HG03095 (cell line): ENCODE measurements around the gene ERC2.
"Not testable (repeated sequence)": the region's sequence is repeated elsewhere in the genome, so short reads cannot be mapped to it uniquely, and the experiment has no call there.

Experiments used
- ATAC-seq: cut with Tn5 transposase; IDR thresholded peaks from one replicate; pipeline ENCODE4 v1.9.1; 2021; ENCODE audit warnings: moderate library complexity; ENCODE audit not compliant: unreplicated experiment

Gene ERC2

DNA sequence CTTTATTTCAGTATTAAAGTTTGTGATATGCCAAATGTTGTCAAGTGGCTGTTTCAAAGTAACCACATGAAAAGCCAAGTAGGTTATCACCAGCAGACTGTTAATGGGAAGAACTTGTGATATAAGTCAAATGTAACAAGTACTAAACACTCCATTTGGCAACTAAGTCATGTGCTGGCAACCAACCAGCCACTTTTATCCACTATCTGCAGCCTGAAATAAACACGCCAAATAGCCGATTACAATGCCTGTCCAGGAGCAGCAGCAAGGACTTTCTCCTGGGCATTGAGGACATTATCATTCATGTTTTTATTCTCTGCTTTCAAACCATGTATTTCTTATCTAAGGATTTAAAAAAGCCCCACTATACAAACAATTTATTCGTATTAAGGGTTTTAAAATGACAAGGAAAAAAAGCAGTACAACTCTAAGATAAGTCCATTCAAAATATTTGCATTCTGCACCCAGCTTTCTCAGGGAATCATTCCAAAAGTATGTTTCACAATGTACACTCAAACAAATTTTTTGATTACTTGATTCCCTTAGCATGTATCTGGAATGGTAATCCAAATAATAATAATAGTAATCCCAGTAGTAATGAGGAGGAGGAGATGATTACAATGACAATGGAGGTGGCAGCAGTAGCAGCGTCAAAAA, 448.6 kb downstream of the ERC2 start:
- ATAC-seq: no peak

DNA sequence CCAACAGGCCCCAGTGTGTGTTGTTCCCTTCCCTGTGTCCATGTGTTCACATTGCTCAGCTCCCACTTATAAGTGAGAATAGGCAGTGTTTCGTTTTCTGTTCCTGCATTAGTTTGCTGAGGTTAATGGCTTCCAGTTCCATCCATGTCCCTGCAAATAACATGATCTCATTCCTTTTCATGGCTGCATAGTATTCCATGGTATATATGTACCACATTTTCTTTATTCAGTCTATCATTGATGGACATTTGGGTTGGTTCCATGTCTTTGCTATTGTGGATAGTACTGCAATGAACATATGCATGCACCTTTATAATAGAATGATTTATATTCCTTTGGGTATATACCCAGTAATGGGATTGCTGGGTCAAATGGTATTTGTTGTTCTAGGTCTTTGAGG, 452.9 kb downstream of the ERC2 start:
- not testable (repeated sequence) for ATAC-seq

DNA sequence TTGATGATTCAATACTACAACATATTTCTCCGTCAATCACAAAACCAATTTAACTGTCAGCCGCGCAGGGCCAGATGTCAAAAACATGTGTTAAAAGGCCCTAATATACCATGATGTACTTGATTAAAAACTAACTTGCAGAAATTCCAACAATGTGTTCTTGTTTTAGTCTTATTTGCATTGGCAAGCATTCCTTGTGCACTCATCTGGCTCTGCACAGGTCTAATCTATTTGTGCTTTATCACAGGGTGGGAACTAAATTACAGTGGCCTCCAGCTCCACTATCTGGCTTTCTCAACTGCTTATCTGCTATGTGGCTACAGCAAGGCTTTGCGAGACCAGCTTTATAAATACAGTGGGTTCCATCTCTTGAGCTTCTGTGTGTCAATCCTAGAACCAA, 455.5 kb downstream of the ERC2 start:
- no peak for ATAC-seq

DNA sequence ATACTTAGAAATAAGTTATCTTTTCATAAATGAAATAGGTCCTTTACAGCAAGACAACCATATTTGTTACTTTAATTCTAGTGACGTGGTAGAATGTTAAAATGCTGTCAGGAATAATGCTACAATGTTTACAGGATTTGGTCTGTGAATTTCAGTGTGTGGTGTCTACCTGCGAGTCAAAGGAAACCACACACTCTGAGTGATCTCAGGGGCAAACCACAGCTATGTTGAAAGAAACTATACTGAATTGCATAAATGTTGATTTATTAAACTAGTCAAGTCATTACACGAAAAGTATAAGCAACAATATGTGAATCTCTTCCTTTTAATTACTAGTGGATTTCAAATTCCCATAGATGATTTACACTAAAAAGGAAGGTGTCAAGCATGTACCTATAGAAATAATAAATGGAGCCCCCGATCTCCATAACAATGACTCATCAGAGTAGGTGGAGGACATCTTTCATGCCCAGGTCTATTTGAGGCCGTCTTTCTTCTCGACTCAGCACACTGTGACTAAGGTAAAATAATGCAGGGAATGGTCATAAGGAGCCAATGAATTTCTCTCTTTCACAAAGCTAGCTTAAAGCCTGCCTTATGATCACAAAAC, 463.0 kb downstream of the ERC2 start:
- ATAC-seq: no peak

DNA sequence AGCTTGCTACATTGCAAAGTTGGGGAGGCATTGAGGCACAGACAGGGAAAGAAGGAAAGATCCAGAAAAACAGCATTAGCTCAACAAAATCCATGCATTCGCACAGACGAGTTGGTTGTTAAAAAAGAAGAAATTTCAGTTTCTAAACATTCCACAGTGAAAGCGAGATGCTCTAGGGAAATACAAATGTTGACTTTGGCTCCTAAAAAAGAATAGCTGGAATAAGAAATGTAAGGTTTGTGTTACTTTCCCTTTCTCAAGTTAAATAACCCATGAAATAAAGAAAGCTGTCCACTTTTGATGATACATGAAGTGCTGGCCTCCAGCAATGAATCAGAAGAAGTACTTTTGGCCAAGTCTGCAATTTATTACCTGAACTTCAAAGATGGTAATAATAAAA, 465.1 kb downstream of the ERC2 start:
- ATAC-seq: no peak

DNA sequence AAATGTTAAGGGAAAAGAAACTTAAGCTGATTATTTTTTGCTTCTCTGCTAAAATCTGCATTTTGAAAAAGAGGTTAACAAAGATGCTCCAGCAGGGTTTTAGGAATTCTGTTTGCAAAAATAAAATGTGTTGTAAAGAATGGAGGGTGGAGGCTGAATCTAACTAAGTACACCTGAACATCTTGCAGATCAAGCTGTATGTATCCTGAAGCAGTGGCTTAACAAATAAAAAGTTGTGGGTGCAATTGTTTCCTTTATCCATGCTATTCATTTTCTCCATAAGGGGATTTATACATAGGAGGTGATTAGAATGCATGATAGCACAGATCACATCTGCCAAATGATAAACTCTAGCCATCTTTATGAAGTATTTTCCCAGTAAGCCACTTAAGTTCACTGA, 466.3 kb downstream of the ERC2 start:
- ATAC-seq: no peak

DNA sequence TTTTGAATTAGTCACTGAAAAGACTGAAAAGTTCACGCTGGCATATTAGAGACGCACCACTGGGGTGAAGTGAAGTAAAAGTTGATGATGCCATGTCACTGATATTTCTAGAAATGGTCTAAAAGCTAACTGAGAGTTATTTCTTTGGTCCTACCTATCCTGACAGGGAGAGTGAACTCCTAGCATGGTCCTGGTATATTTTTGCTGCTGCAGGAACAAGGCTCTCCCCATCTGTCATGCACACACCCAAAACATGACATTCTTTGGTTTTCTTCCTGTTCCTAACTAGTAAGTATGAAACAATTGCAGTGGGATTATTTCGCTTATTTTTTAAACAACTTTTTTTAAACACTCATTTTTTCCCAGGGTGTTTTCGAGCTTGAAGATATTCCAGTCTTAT, 466.7 kb downstream of the ERC2 start:
- ATAC-seq: no peak

DNA sequence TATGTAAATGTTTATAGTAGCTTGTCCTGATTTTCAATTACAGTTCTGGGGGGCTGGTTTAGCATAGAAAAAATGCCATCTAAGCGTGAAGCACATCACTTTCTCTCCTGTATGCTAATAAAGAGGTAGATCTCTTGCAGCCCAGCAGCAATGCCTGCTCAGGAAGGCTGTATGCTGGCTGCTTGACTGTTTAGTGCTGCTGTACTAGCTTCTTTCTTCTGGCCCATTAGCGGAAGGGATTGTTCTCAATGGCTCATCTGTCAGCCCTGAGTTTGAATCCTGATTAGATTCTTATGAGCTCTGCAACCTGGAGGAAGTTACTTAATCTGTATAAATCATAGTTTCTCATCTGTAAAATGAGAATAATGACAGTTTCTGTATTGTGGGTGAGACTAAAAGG, 478.9 kb downstream of the ERC2 start:
- ATAC-seq: no peak

DNA sequence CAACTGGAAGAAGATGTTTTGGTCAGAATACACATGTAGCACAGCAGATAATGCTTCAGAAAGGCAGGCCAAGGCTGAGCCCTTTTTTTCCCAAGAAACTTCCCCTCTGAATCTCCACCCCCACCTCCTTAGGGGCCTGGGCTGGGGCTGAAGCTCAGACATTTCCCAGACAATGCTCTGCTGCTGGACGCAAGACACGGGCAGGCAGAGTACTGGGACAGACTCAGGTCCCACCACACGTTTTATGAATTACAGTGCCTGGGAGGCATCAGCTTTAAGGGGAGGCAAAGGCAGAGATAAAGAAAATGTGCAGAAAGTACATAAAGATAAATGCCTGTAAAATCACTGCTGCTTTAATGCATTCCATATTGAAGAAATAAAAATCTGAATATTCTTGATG, 479.4 kb downstream of the ERC2 start:
- ATAC-seq: no peak

DNA sequence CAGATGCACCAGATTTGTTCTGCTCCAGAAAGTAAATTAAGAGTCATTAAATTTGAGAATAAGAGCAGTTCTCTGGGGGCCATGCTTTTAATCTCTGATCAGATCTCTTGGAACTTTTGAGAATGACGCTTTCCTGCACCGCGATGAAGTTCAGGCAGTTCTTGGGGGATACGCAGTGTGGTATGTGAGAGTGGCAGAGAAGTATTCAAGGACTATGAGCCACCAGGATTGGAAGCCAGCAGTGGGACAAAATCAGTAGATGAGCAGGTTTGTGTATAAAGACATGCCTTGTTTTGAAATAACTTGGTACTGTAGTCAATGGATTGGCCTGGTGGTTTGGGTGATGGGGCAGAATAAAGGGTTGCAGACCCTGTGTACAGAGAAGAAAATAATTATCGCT, 483.6 kb downstream of the ERC2 start:
- ATAC-seq: no peak

DNA sequence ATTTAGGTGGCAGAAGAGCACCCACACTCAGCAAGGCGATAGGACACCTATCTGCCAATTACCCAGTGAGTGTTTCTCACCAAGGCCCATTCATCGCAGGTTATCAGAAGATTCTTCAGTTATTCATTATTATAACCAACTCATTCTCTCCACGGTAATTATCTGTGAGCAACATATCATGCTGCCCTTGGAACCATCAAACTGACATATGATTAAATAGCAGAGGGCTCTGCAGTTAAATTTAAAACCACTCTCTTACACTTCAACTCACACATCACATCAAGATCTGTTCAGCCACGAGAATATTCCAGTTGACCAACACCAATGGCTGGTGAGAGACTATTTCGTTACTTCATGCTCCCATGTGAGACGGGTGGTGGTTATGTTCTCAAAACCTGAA, 489.3 kb downstream of the ERC2 start:
- no peak for ATAC-seq

DNA sequence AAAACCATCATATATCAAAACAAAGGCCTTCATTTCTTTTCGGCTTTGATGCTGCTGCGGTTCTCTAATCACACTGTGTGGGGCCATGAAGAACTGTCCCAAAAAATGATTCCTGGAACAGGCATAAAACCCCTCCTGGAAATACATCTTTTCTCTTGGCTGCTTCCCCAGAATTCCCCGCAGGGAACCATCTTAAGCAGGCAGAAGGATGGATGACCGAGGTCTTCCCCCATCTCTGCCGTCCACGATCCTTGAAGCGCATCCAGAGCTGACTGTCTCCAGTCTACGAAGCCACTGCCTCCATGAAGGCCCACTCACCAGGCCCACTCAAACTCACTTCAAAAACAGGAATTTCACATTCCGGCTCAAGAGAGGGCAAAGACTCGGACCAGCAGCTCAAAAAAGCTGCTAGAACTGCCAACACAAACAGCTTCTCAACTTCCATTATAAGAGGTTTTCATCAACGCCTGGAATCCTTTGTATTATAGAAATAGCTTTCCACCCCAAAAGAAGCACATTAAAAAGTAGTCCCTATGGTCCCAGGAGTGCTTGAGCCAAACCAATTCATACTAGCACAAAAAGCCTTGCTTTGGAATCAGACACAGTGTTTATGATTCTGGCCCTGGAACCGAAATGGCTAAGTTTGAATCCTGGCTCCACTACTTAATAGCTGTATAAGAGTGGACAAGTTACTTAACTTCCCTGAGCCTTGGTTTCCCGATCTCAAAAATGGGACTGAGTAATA, 493.7 kb downstream of the ERC2 start:
- ATAC-seq: no peak

DNA sequence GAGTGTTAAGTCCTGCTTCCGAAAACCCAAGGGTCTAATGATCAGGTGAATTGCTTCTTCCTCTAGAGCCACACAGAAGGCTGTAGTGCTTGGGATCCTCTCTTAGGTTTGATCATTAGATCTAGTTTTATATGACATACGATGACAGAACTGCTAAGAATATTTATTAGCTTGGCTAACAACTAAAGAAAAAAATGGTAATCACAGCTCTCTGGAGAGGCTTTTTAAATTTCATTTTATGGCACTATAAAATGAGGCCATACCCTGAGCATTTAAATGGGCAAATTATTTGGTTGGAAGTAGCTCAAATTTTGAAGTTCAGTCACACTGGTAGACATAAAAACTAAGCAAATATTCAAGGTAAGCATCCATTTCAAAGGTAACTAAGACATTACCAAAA, 498.6 kb downstream of the ERC2 start:
- ATAC-seq: no peak

DNA sequence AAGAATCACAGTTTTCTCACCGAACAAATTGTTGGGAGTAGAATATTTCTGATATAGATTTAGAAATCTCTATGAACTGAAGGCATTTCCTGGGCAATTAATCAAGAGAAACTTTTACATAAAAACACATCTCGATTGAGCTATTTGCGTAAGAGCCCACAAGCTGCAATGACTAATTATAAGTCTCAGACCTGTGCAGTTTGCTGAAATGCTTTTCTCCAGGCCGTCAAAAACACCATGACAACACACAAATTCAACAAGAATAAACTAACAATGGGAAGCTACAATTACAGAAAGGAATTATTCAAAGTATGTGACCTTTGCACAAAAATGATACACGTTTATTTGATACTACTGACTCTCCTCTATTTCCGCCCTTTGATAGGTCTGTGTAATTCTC, 499.9 kb downstream of the ERC2 start:
- ATAC-seq: no peak

DNA sequence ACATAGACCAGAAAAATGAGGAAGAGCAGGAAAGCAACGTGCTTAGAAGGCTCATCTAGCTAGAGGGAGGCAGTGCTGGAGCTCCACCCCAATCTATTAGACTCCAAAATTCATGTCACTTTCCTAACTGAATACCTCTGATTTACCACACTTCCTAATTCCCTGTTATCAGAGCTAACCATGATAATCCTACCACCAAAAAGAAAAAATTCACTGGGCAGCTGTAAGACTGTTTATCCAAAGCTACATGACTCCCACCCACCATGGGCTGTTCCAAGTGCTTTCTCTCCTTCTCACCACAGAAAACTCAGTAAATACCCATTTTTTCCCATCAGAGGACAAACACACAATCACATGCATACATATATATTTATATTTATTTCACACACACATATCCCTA, 501.7 kb downstream of the ERC2 start:
- ATAC-seq: no peak

DNA sequence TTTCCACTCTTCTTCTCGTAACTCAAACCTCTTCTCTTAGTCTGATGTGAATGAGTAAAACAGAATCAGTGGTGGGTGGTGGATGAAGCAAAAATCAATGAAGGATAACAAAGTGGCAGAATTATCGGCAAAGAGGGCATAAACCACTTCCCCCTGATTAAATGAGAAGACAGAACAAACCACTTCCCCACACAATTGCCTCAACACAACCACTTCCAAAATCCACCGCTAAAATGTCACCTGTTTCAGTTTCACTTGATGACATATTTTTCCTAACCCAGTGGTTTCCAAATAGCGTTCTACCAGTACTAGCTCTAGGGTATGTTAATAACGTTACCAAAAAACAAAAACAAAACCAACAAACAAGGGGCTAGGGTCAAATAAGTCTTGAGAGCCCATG, 502.5 kb downstream of the ERC2 start:
- ATAC-seq: no peak

DNA sequence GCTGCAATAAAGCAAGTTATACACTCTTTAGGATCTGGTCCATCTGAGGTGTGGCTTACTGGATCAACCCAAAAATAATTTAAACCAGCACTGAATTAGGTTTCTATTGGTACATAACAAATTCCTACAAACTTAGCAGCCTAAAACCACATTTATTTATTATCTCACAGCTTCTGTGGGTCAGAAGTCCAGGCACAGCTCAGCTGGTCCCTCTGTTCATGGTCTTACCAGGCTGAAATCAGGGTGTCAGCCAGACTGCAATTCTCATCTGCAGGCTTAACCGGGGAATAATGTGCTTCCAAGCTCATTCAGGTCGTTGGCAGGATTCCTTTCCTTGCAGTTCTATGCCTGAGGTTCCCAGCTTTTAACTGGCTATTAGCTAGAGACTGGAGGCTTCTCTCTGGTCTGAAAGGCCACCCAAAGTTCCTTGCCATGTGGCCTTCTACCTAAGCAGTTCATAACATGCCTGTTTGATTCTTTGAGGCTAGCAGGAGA, 503.7 kb downstream of the ERC2 start:
- ATAC-seq: no peak

DNA sequence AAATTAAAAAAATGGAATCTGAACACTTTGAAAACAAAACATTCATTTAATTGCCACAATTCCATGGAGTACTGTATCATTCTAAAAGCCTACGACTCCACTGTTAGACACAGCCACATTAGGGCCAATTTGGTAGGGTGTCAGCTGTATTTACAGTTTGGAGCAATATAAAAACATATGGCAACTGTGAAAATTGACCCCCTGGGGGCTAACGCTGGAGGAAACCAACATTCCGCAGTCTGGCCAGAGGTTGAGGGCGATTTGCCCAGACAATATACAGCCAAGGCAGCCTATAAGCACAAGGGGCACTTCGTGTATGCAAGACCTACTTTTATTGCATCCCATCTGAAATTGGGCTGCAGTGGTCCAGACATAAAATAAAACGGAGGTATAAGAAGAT, 504.7 kb downstream of the ERC2 start:
- ATAC-seq: no peak

DNA sequence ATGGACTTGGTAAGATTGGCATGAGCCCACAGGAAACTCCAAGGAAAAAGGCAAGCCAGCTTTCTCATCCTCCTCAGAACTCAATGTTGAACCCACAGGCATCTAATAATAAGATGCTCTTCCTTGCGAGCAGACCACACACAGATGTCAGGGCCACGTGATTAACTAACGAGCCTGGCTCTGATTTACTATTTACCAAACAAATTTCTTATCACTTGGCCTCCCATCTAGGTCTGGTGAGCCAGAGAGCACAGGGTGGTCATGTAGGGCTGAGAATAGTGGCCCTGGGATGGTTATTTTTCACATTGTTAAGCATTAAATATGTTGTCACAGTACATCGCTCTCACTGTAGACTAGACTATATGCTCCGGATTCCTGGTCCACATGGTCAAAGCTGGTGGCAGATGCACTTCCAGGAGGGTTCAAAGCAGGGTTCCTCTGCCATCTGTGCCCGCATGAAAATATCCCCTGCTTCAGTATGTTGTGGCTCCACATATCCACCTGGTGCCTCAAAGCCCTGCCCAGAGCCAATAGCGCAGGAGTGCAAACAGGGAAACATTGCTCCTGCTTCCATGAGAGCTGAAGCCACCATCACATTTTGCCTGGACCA, 508.7 kb downstream of the ERC2 start:
- ATAC-seq: no peak

DNA sequence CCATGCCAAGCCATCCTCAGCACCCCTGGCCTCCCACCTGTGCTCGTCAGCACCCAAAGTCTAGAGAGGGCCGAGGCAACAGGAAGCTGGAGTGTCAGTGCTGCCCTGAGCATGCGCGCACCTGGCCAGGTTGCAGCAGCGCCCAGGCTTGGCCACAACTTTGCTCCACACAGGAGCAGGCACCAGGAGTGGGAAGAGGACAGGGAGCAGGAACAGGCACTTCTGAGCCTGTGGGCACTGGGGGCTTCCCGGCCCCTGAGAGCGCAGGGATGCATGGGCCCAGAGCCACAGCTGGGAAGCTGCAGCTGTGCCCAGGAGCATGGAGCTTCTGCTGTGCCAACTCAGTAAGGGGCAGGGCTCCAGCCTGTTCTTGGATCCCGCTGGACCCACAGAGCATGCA, 509.7 kb downstream of the ERC2 start:
- ATAC-seq: no peak

DNA sequence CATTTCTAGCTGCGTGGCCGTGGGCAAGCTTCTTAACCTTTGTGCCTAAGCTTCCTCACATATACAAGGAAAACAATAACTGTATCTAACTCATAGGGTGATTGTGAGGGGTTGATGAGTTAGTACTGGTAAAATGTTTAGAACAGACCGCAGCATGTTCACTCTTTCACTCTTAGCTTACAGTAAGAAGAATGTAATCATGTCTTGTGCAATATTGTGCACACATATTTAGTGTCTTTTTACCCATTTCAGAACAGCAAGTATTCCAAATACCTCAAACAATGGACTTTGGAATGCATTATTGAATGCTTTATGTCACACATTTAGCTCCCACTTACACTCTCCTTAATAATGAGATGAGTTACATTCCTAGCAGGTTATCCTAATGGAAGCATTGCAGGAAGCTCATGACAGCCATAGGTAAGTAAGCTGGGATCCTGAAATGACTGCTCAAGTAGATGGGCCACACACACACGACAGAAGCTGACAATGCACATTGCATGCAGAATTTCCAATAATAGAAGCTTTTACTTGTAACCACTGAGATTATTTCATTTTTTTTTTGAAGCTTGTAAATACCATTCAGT, 512.3 kb downstream of the ERC2 start:
- ATAC-seq: no peak

DNA sequence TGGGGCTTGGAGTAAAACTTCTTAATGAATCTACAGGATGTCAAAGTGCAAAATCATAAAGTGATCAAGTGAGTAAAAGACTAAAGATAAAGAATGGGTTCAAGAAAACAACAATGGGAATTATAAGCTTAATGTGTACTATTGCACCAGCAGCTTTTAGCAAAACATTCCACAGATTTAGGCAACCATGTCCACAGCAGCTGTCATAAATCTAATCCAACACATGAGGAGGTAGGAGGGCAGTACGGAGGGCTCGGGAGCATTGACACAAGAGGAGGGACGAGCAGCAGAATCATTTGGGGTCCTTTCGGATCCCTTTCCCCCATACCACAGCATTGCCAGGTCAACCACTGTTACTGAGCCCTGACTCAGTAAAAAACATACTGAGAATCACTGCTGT, 516.9 kb downstream of the ERC2 start:
- ATAC-seq: no peak
